DND-41 (cell line): ENCODE measurements around the gene KRT36.

Source experiments
- ATAC-seq: fragments of 200-7000 bp; cut with Tn5 transposase; 3 replicates; pipeline ENCODE4 v1.9.1; 2021; ENCODE audit warnings: low read depth; ENCODE audit not compliant: insufficient read depth
- DNase-seq: peaks from one replicate; pipeline ENCODE4 v3.0.0-alpha.2; 2020
- H2AFZ ChIP-seq: 2 replicates; pipeline ENCODE4 v1.6.0; 2012; ENCODE audit warnings: low read depth, low read length
- H3K27ac ChIP-seq: 2 replicates; pipeline ENCODE4 v1.5.1; 2012; ENCODE audit warnings: low read length, inconsistent platforms
- H3K27me3 ChIP-seq: fragments of 200-600 bp; sonication (generic); 2 replicates; pipeline ENCODE4 v1.6.0; 2012; ENCODE audit warnings: low read length, mild to moderate bottlenecking, inconsistent platforms; ENCODE audit not compliant: insufficient read depth, poor library complexity
- H3K36me3 ChIP-seq: 2 replicates; pipeline ENCODE4 v1.5.1; 2012; ENCODE audit warnings: low read length, inconsistent platforms; ENCODE audit not compliant: insufficient read depth
- H3K4me1 ChIP-seq: 2 replicates; pipeline ENCODE4 v1.5.1; 2012; ENCODE audit warnings: mild to moderate bottlenecking, low read length; ENCODE audit not compliant: insufficient read depth
- H3K4me2 ChIP-seq: 2 replicates; pipeline ENCODE4 v1.6.0; 2012; ENCODE audit warnings: mild to moderate bottlenecking, moderate library complexity, low read length, inconsistent platforms; ENCODE audit not compliant: insufficient read depth
- H3K4me3 ChIP-seq, 2 experiments: fragments of 200-600 bp in 1 of 2; shearing (Covaris generic) in 1 of 2; 2 replicates each; pipeline ENCODE4 v1.5.1; 2012 to 2016; ENCODE audit warnings: inconsistent platforms in 2 of 2, low read length in 2 of 2, mild to moderate bottlenecking in 2 of 2, low read depth in 1 of 2, moderate library complexity in 1 of 2
- H3K79me2 ChIP-seq: 2 replicates; pipeline ENCODE4 v1.6.0; 2012; ENCODE audit warnings: low read length, inconsistent platforms; ENCODE audit not compliant: insufficient read depth
- H3K9ac ChIP-seq: 2 replicates; pipeline ENCODE4 v1.6.0; 2012; ENCODE audit warnings: low read depth, mild to moderate bottlenecking, inconsistent platforms, low read length, moderate library complexity
- H3K9me3 ChIP-seq: 2 replicates; pipeline ENCODE4 v1.5.1; 2012; ENCODE audit warnings: low read length, moderate library complexity, mild to moderate bottlenecking, inconsistent platforms; ENCODE audit not compliant: insufficient read depth, severe bottlenecking
- H4K20me1 ChIP-seq: 2 replicates; pipeline ENCODE4 v1.6.0; 2012; ENCODE audit warnings: low read length; ENCODE audit not compliant: insufficient read depth
- CTCF ChIP-seq: IDR thresholded peaks from 2 replicates; pipeline ENCODE4 v1.5.1; 2012; ENCODE audit warnings: borderline replicate concordance, low read length, moderate library complexity, mild to moderate bottlenecking; ENCODE audit not compliant: poor library complexity, severe bottlenecking; ENCODE audit errors: extremely low read depth
- EZH2 ChIP-seq: IDR thresholded peaks from 3 replicates; pipeline ENCODE4 v1.6.1; 2012; ENCODE audit warnings: borderline replicate concordance, low read depth, mild to moderate bottlenecking, moderate library complexity, low read length, inconsistent platforms; ENCODE audit not compliant: severe bottlenecking

KRT36 gene

GRCh38 chr17:41499714-41500113 lies 10.0 kb upstream of the KRT36 start:
- Histone ChIP-seq H3K27ac (no peak overlapping the region), H3K9ac (no peak overlapping the region), H3K9me3 (no peaks in the 10 kb centered on the region), H3K4me1 (peaks cover 4% of the 10 kb centered on the region), H3K4me3 (no peak overlapping the region), H3K27me3 (peaks cover 5% of the 10 kb centered on the region), H3K79me2 (no peaks in the 10 kb centered on the region), H3K4me2 (no peak overlapping the region), H3K36me3 (no peaks in the 10 kb centered on the region), H2AFZ (no peak overlapping the region), H4K20me1 (no peaks in the 10 kb centered on the region)
- ATAC-seq, result no peak
- DNase-seq, result no peak
- no peak for TF ChIP-seq EZH2
- TF ChIP-seq CTCF, result no peak

- ATAC-seq, result no peak
- H3K4me3 ChIP-seq, result no peak overlapping the region
- no peak for DNase-seq
- H3K9me3 ChIP-seq, result no peaks in the 10 kb centered on the region
- TF ChIP-seq EZH2, result no peak
- no peak for TF ChIP-seq CTCF
- no peaks in the 10 kb centered on the region for H3K79me2 ChIP-seq
- H3K9ac ChIP-seq, result no peak overlapping the region
- H3K36me3 ChIP-seq, result no peaks in the 10 kb centered on the region
- no peak overlapping the region for H2AFZ ChIP-seq
- peaks cover 4% of the 10 kb centered on the region for H3K4me1 ChIP-seq
- no peaks in the 10 kb centered on the region for H4K20me1 ChIP-seq
- no peak overlapping the region for H3K27ac ChIP-seq
- H3K4me2 ChIP-seq, result no peak overlapping the region
- peaks cover 5% of the 10 kb centered on the region for H3K27me3 ChIP-seq
These were observed 8.6 kb upstream of the KRT36 start for GRCh38 chr17:41498276-41498675.

GRCh38 chr17:41496803-41497484 lies 7.2 kb upstream of the KRT36 start:
- Histone ChIP-seq H3K79me2 (no peaks in the 10 kb centered on the region), H3K4me3 (no peak overlapping the region), H3K36me3 (no peaks in the 10 kb centered on the region), H3K9me3 (no peaks in the 10 kb centered on the region), H3K9ac (no peak overlapping the region), H3K27me3 (peaks cover 7% of the 10 kb centered on the region), H3K27ac (no peak overlapping the region), H2AFZ (peak overlapping the region; percentile 71; the same call in 1 of the 2 replicates), H3K4me2 (peak overlapping the region; percentile 53), H4K20me1 (no peaks in the 10 kb centered on the region), H3K4me1 (peaks cover 4% of the 10 kb centered on the region)
- TF ChIP-seq CTCF (peak; percentile 80), EZH2 (no peak)
- DNase-seq (peak; percentile 73), ATAC-seq (peak; percentile 98)
